NCI-H446 treated with DMSO at 0.1 percent for 48 hours (cell line): ENCODE measurements around the gene DCT.

Source experiments
- DNase-seq: peaks from one replicate; lab custom pipeline; 2025; lab: John Stamatoyannopoulos, UW

Gene DCT

DNA sequence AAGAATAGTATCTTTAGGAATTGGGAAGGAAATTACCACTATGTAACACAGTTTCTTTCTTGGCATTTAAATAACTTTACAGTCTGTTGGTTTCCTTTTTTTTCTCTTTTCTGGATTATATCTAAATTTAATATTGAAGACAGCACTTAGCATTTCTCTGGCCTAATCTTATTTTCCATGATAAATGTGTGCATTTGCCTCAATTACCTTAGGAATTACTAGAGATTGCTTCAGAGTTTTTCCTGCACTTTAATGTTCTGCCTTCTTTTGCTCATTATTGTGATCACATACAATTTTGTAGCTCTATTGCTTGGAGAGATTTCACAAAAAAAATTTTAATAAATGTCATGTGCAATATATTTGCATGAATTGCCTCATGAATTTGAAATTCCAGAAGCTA, 25.1 kb downstream of the DCT start:
- DNase-seq: no peak

- no peak for DNase-seq
Measured at GRCh38 chr13:94444826-94445225, 34.7 kb downstream of the DCT start.

DNA sequence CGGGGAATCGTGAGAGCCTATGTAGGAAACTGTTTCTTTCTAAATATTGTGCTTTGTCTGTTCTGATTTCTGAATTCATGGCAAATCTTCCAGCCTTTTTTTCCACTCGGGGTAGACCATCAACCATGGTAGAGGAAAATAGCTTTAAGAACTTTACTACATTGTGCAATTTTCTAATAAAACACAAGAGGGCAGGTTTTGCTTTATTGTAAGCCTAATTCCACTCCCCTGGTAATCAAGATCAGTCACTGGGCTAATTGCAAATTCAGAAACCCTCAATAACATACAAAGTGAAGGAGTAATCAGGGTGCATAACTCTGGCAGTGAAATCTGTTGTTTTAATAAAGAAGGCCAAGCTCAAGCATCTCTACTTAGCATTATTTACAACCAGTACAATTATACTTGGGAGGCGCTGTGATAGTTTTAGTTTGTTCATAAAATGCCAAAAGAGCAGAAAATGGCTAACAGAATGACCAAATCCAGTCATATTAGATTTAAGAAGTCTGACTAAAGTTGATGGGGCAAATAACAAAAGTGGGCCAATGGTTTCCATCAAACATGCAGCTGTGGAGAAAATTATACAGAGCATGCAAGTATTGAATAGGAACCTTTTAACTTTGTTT, 43.8 kb downstream of the DCT start:
- DNase-seq: peak; percentile 35

- no peak for DNase-seq
Measured at GRCh38 chr13:94433055-94433961, 46.2 kb downstream of the DCT start.

DNA sequence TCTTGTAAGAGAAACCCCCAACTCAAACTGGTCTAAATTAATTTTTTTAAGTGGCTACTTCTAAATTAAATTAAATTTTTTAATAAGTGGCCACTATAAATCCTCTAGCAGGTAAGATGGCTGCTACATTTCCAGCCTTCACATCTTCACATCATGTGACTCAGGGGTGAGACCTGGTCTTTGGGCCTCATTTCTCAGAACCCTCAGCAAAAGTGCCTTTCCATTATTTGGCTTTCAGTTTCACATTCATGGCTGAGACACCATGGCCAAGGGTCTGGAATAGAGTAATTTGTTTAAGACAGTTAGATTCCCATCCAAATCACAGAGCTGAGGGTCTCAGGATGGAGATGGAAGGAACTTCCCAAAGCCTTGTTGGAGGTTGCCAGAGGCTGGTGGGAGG, 47.5 kb downstream of the DCT start:
- no peak for DNase-seq

DNA sequence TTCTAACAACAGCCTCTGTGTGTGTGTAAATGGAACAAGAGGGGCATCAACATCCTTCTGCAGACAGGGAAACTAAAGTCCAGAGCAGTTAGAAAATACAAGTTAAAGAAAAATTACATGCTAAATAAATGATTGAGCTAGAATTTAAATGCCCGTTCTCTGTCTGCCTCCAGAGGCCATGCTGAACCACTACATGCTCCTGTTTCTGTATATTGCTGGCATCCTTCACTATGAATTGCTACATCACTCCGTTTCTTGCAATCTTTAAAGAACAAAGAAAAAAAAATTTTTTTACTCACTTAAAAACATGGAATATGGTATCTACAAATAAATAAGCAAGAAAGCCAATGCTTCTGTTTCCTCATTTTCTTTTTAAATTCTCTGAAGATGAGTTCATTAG, 47.9 kb downstream of the DCT start:
- DNase-seq: no peak

GRCh38 chr13:94427313-94427953, 52.0 kb downstream of the DCT start:
- no peak for DNase-seq

- no peak for DNase-seq
Measured at GRCh38 chr13:94419925-94420305, 59.6 kb downstream of the DCT start.

DNA sequence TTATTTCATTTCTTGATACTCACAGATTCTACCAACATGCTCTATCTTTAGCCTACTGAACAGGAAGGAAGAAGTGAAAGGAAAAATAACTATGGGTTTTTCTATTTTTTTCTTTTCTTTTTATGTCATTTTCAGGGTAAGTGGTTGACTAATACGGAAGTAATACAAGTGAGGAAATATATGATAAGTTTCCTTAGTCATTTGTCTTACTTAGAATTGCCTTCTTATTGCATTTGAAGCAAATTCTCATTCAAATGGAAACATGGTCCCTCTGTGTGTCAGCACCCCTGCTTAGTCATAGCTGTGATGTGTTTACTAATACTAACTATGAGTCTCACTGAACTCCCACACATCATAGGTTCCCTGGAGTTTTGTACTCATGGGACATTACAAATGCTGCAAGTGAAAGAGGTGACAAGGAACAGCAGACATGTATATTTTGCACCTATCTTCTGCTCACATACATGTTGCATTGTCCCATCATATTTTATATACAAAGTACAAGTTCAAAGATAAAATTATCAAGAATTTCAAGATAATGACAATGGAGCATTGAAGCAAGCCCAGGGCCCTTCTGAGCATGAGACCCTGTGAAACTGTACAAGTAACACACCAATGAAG, 60.1 kb downstream of the DCT start:
- no peak for DNase-seq

GRCh38 chr13:94417294-94417693, 62.2 kb downstream of the DCT start:
- no peak for DNase-seq

- DNase-seq: no peak
Measured at GRCh38 chr13:94416454-94417080, 62.9 kb downstream of the DCT start.

DNA sequence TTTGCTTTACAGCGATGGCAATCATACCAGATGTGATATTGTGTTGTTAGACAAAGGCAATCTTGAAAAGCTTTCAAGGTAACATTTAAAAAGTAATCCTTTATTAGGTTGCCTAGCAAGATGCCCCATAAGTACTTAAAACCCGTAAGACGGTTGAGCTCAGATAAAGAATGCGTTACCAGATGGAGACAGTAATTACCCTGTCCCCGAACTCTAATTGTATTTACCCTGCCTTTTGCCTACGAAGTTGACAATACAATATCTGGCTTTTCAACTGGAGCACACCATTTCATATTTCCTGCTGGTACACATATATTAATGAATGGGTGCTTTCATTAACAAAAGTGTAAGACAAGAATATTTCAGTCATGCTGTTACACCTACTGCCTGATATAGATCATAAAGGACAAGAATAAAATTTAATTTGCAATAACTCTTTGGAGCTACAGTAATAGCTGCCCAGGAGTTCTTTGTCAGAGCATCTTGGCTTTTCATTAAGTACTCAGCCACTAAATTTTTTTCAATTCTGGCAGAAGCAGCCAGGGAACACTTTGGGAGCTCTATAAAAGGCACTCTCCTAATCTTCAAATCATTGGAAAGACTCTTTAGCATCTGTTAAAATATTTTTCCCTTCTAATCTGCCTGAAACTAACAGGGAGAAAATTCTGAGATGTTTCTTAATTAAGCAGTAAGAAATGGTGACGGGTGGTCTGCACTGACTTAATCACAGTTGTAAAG, 63.8 kb downstream of the DCT start:
- DNase-seq: peak; percentile 48

GRCh38 chr13:94414708-94415107, 64.8 kb downstream of the DCT start:
- DNase-seq: no peak

DNA sequence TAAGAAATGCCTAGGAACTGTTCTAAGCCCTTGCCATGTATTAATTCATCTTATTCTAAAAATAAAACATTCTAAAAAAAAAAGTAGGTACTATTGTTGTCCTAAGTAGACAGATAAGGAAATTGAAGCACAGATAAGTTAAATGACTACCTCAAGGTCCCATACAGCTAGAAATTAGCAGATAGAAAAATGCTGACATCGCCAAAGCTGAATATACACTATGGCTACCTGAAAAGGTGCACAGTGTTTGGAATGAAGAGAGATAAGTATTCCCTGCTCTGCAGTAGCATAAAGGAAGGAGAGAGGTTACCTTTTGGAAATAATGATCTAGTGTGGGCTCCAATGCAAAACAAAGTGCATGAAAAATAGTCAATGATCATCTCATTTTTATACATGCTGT, 65.3 kb downstream of the DCT start:
- DNase-seq: no peak

DNA sequence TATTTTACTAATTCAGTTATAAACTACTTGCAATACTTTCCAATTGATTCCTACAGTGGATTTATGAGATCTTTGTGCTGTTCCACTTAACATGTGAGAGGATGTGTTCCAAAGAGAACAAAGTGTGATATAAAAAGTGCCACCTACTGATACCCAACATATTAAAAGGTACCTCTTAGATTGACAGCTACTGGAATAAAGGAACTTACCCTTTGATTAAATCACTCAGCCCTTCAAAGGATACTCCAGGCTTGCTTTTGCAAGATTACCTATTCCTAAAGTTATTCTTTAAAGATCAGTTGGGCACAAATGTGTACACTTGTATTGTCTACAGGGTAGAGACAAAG, 65.9 kb downstream of the DCT start:
- DNase-seq: no peak

GRCh38 chr13:94412870-94413597, 66.4 kb downstream of the DCT start:
- DNase-seq: no peak

- no peak for DNase-seq
Measured at GRCh38 chr13:94411747-94412146, 67.7 kb downstream of the DCT start.

GRCh38 chr13:94408314-94409036, 71.0 kb downstream of the DCT start:
- DNase-seq: no peak

- DNase-seq: no peak
Measured at GRCh38 chr13:94400874-94401273, 78.6 kb downstream of the DCT start.

DNA sequence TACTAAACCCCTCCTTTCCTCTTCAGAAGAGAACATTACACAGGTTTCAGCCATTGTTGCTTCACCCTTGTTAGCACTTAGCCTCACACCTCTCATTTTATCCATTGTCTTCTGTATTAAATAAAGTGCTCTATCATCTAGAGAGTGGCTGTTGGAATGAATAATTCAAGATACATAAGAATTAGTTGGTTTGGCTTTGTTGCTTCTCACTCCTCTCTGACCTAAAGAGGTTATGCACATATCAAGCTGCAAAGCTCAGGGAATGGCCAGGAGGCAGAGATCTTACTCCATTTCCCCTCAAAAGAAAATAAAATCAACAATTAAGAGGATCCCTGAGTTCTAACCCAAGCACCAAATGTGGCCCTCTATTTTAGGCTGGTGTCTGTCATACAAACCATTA, 79.7 kb downstream of the DCT start:
- no peak for DNase-seq
